ENCODE results near the gene SLC9A9.

SLC9A9 gene

GRCh38 chr3:143843587-143843986, 4.7 kb downstream of the SLC9A9 start:
- DNase-seq (ENCODE audit: low read depth), result no peak

DNA sequence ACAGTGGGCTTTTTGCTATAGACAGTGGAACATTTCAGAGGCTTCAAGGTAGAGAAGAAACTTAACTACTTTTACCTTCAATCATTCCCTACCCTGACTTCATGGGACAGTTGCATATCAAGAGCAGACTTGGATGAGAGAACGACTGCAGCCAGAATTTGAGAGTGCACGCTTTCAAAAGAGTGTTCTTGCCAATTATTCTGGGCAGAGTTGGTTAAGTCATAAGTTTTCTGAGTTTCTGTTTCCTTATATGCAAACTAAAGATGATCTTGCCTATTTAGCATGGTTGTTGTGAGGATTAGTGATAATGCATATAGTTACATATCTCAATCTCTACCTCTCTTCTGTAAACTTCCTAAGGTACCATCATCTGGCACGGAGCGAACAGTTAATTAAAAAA, 7.6 kb downstream of the SLC9A9 start:
- DNase-seq (ENCODE audit: low read depth), result no peak

DNA sequence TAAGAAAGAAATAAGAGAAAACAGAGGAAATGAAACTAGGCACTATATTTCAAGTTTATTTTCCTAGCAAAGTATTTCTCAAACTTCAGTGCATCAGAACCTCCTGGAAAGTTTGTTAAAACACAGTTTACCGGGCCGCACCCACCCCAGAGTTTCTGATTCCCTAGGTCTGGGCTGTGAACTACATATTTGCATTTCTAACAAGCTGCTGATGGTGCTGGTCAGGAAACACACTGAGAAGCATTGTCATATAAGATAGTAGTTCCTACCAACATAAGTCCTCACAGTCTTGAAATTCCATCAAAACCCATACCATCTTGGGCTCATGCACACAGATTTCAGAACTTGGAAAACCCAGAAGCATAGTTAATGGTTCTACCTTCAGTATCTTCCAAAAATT, 8.3 kb downstream of the SLC9A9 start:
- DNase-seq (ENCODE audit: low read depth), result no peak

GRCh38 chr3:143837076-143837475, 11.2 kb downstream of the SLC9A9 start:
- DNase-seq (ENCODE audit: low read depth), result no peak

DNA sequence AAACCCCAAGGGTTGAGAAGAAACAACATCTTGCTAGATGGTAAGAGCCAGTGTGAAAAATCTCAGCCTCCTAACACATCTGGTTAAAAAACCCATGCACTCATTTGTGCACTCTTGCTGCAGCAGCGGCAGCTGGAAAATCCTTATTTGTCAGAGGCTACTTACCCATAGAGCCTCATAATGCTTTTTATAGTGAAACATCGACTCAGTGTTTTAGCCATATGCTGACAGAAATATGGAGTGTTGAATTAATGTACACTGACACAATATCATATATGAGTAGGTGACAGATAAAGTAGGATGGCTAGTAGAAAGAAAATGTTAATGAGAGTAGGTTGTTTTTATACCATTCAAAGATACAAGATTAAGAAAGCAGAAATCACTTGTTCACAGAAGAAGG, 13.0 kb downstream of the SLC9A9 start:
- DNase-seq (ENCODE audit: low read depth), result no peak

DNA sequence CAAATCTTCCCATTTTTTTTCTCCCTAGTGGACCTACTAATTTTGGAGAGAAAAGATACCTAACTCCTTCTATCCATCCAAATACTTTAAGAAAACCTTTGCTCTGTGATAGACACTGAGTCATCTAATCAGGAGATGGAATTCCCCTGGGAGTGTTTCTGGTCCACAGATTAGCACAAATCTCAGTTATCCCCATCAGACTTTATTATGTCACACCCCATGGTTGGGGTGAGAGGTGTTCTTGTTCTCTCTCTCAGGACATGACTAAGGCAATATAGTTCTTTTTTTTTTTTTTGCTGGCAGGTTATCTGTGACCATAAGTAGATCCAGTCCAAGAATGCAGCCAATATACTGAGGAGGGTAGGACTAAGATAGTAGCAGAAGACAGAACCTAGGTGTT, 15.8 kb downstream of the SLC9A9 start:
- DNase-seq (ENCODE audit: low read depth), result no peak

- DNase-seq (ENCODE audit: low read depth), result no peak
Observed at GRCh38 chr3:143831994-143832393, 16.3 kb downstream of the SLC9A9 start.

GRCh38 chr3:143831208-143831607, 17.1 kb downstream of the SLC9A9 start:
- peak; percentile 40 for DNase-seq (ENCODE audit: low read depth)

GRCh38 chr3:143830786-143831185, 17.5 kb downstream of the SLC9A9 start:
- no peak for DNase-seq (ENCODE audit: low read depth)

DNA sequence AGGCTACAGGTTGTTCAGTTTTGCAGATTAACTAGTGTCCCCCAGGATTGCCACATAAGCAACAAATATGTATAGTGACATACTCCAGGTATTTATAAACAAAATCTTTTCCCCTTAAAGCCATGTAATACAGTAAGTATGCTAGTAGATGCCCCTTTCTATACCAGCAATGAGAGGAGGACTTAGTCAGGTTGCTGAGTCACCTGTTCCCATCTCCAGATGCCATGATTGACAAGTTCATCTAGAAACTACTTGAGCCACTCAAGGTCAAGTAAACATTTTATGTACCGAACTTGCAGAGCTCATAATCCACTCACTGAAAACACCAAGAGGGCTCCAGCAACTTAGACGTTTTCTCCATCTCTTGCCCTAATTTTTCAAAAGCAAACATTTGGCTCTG, 18.2 kb downstream of the SLC9A9 start:
- DNase-seq (ENCODE audit: low read depth), result no peak

- no peak for DNase-seq (ENCODE audit: low read depth)
Observed at GRCh38 chr3:143827425-143827824, 20.8 kb downstream of the SLC9A9 start.

DNA sequence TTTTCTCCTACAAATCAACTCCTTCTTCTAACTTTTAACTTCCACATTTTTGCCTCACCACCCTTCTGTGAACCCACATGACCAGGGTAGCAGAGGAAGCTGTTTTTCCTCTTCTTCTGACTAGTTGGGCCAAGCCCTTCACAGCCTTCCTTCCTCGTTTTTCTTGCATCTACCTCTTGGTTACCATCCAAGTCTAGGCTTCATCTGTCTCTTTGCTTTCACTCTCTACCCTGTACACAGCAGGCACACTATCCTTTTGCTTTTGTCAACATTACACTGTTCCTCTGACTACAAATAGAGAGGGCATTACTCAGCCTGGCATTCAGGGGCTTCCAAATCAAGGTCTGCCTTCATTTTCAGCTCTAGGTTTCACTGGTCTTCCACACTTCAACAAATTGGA, 22.0 kb downstream of the SLC9A9 start:
- no peak for DNase-seq (ENCODE audit: low read depth)

GRCh38 chr3:143825513-143825912, 22.8 kb downstream of the SLC9A9 start:
- DNase-seq (ENCODE audit: low read depth), result no peak

DNA sequence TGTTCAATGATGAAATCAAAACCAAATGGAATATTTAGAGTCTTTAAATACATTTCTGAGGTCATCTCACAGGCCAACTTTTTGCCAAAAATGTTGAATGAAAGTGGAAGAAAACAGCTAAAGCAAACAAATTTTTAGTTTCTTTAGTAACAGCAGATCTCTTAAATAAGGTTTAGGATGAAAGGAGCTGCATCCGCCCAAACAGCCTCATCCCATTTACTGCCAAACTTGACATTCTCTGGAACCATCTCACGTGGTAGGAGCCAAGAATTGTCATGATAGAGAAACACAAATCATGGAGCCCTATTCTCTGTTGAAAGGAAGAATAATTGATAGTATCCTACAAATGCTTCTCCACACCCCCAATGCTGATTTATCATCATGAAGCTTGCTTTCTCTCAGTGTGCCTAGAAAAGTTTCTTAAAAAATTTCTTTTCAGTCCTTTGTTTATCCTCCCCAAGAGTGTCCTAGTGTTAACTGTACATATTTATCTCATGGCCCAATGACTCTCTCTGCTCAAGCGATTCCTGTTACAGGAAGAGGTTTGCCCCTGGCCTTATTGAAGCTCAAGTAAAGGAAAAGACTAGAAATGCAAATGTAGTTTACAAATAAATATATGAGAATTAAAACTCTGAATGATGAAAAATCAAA, 23.4 kb downstream of the SLC9A9 start:
- no peak for DNase-seq (ENCODE audit: low read depth)

DNA sequence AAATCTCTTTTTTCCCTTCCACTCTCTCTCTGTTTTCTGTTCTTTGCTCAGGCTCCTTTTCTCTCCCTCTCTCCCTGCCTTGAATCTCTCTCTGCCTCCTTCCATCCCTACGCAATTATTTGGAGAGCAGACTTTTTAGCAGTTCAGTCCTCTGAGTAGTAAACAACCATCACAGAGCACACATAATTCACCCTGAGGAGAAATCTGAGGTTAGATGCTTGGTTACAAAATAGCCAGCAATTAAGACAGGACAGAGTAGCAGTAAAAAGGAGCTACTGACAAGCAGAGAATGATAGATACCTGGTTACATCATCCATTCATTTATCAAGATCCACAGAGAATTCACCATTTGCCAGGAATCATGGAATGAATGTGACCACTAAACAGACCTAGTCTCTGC, 25.5 kb downstream of the SLC9A9 start:
- DNase-seq (ENCODE audit: low read depth), result no peak

DNA sequence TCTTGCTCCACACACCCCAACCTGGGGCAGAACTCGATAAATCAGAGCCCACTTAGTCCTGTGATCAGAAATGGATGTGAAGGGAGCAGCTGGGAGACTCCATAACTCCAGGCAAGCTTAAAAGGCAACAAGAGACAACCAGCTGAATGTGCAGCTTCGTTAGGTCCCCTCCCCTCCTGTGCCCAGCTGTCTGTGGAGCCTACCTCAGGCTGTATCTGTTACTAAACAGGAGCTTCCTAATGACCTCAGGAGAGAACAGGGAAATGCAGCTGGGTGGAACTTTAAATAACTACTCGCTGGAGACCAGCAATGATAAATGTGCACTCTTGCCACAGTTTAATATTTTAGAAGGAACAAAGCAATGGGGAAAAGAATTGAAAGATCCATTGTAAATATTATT, 25.9 kb downstream of the SLC9A9 start:
- no peak for DNase-seq (ENCODE audit: low read depth)

DNA sequence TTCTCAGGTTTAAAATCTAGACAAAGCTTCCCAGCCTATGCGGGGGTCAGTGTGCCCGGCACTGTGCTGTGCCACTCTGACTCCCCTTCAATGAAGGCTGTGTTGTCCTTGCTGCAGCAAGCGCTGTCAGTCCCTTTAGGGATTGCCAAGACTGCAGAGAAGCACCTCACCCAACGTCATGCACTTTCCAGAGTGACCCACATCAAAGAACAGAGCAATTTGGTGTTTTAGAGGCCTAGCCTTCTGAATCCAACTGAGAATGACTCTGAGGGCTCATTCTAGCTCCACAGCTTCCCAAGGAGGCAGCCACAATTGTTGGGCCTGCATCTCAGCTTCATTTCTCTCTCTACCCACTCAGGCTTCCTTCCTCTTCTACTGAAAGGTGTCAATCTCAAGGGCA, 26.4 kb downstream of the SLC9A9 start:
- DNase-seq (ENCODE audit: low read depth), result no peak

DNA sequence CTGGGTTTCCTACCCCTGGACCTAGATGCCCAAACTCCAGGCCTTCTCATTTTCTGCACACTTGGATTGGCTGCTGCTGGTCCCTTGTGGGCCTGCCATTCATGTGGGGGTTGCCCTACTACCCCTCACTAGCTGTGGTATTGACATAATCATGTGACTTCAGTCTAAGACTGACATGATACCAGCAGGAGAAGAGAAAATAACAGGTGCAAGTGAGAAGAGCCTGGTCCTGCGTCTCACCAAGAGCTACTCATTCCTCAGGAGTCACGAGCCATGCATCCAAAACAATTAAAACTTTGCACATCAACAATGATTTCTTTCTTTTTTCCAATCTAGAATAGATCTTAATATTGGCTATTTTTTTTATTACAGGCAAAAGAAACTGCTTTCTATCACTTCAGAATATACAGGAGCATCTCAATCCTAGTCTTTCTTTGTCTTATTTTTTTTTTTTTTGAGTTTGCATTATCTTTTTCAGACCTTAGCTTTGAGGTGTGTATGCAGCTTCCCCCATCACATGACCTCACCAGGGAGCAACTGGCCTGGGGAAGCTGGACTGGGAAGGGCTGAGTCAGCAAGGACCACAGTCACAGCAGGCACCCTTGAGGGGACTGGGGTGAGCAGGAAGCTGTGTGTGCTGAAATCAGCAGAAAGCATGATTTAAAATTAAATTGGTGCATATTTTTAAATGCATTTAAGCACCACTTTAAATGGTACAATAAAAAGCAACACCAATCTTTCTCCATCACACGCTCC, 27.6 kb downstream of the SLC9A9 start:
- DNase-seq (ENCODE audit: low read depth), result no peak

DNA sequence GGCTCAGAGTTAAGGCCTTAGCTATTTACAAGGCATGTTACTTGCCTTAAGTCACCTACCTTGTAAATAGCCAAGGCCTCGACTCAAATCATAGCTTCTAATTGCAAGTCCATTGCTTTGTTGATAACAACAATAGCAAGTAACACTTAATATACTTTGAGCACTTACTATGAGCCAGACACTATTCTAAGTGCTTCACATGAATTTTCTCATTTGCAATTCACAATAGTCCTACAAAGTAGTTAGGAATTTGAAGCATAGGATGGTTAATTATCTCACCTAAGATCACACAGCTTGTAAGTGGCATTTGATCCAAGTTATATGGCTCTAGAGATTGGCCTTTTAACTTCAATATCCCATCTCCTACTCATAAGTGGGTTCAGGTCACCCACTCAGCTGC, 28.4 kb downstream of the SLC9A9 start:
- DNase-seq (ENCODE audit: low read depth), result no peak

DNA sequence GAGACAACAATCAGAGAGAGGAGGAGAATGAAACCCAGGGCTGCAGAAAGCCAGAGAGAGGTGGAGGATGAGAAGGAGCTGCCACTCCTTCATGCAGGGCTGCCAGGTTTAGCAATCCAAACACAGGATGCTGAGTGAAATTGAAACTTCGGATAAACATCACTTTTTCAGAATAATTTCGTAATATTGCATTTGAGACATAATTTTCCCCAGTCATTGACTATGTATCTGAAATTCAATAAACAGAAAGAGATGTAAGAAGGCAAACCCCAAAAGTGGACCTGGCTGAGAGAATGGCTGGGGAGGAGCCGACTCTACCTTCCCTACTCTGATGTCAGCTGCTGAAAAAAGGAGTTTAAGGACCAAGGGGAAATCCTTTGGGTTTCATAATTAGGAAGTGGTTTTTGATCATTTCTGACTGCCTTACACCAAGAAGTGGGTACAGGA, 33.8 kb downstream of the SLC9A9 start:
- DNase-seq (ENCODE audit: low read depth), result no peak

DNA sequence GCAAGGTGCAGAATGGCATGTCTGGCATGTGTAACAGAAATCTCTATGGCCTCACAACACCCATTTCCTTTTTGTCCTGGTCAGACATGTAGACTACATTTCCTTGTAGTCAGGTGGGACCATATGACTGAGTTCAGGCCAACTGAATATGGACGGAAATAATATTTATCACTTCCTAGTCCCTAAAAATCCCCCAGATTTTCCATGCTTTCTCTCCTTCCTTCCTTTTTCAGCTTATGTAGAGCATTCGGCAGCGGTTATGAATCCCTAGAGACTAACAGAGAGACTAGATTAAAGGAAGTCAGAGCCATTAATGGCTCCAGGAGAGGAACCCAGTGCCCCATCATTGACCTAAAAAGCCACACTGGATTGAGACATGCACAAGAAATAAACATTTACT, 35.8 kb downstream of the SLC9A9 start:
- no peak for DNase-seq (ENCODE audit: low read depth)

DNA sequence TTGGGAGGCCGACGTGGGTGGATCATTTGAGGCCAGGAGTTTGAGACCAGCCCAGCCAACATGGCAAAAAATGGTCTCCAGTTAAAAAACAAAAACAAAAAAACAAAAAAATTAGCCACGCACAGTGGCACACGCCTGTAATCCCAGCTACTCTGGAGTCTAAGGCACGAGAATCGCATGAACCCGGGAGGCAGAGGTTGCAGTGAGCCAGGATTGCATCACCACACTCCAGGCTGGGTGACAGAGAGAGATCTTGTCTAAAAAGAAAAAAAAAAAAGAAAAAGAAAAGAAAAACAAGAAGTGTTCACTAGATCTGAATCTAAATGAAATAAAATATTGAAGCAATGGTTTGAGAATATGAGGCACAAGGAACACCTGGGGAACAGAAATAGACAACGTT, 36.7 kb downstream of the SLC9A9 start:
- no peak for DNase-seq (ENCODE audit: low read depth)

GRCh38 chr3:143810953-143811265, 37.4 kb downstream of the SLC9A9 start:
- DNase-seq (ENCODE audit: low read depth), result no peak

Data from EH (cell line).